Activated CD8-positive, alpha-beta memory T cell treated with anti-CD3 and anti-CD28 coated beads, Interleukin-2, amount 10 ng/mL, durations not matched to agents 7 days and 5 days (primary cell): ENCODE data around the gene COA5. TPM values are rescaled to one million over a fixed set of nuclear protein-coding genes. Genes with fewer than 3 reads are reported as not detected.

Experiments used
- ATAC-seq: fragments of 150-1000 bp; cut with Tn5 transposase; one replicate; pipeline ENCODE4 v1.10.0; 2021; ENCODE audit warnings: moderate library complexity
- CTCF ChIA-PET: fragments of 350-600 bp; sonication (Branson Sonifier 250); formaldehyde crosslinking; loops from one replicate; lab custom pipeline; 2021; ENCODE audit warnings: antibody characterized with exemption; lab: Charles Lee
- DNase-seq: peaks from one replicate; pipeline ENCODE4 v3.0.0-alpha.2; 2020
- H3K27ac Mint-ChIP-seq: one replicate; pipeline ENCODE4 v1.8.0; 2021; ENCODE audit warnings: mild to moderate bottlenecking, mixed read lengths
- H3K27me3 Mint-ChIP-seq: one replicate; pipeline ENCODE4 v1.8.0; 2021; ENCODE audit warnings: mixed read lengths
- H3K36me3 Mint-ChIP-seq: one replicate; pipeline ENCODE4 v1.8.0; 2021; ENCODE audit warnings: mild to moderate bottlenecking, mixed read lengths
- H3K4me1 Mint-ChIP-seq: one replicate; pipeline ENCODE4 v1.8.0; 2021; ENCODE audit warnings: mixed read lengths
- H3K4me3 Mint-ChIP-seq: one replicate; pipeline ENCODE4 v1.8.0; 2021; ENCODE audit warnings: mild to moderate bottlenecking, moderate library complexity, mixed read lengths
- H3K9me3 Mint-ChIP-seq: one replicate; pipeline ENCODE4 v1.8.0; 2022; ENCODE audit warnings: low read depth, mixed read lengths
- total RNA-seq, 2 experiments: library from RNA; stranded (reverse); gene quantifications; one replicate each; pipeline ENCODE4 v1.2.3, GENCODE V29; 2021

COA5 gene
- total RNA-seq, 2 experiments from 2014 or later: 22.2 to 26.0 TPM

GRCh38 chr2:98552499-98553179 lies 55.7 kb downstream of the COA5 start:
- no peak overlapping the region for H3K27ac Mint-ChIP-seq
- peaks cover 66% of the 10 kb centered on the region for H3K36me3 Mint-ChIP-seq
- H3K9me3 Mint-ChIP-seq: no peaks in the 10 kb centered on the region
- H3K4me1 Mint-ChIP-seq: peaks cover 87% of the 10 kb centered on the region
- H3K27me3 Mint-ChIP-seq: no peaks in the 10 kb centered on the region
- DNase-seq: peak; percentile 28
- CTCF ChIA-PET: interaction anchor here (1.5 to 1.8 kb wide), 2 partner anchors 17 to 73 kb away, joined by 4 read pairs; no protein-coding TSS in a partner anchor
- no peak overlapping the region for H3K4me3 Mint-ChIP-seq
- no peak for ATAC-seq

GRCh38 chr2:98551316-98551715 lies 57.0 kb downstream of the COA5 start:
- peak overlapping the region; percentile 77 for H3K27ac Mint-ChIP-seq

GRCh38 chr2:98550165-98550564 lies 58.1 kb downstream of the COA5 start:
- no peak overlapping the region for H3K4me3 Mint-ChIP-seq
- DNase-seq (peak; percentile 41), ATAC-seq (no peak)
- no peaks in the 10 kb centered on the region for H3K9me3 Mint-ChIP-seq
- peaks cover 70% of the 10 kb centered on the region for H3K36me3 Mint-ChIP-seq
- CTCF ChIA-PET: no interaction called here
- peak overlapping the region; percentile 70 for H3K27ac Mint-ChIP-seq
- no peaks in the 10 kb centered on the region for H3K27me3 Mint-ChIP-seq
- peaks cover 90% of the 10 kb centered on the region for H3K4me1 Mint-ChIP-seq

More at GRCh38 chr2:98551316-98551715, 57.0 kb downstream of the COA5 start:
- peak; percentile 32 for ATAC-seq
- H3K9me3 Mint-ChIP-seq: no peaks in the 10 kb centered on the region
- peak overlapping the region; percentile 11 for H3K4me3 Mint-ChIP-seq
- peak; percentile 74 for DNase-seq
- CTCF ChIA-PET: interaction anchor here (1.1 to 1.8 kb wide), 5 partner anchors 9 to 286 kb away, joined by 3 to 5 read pairs (median 4); no protein-coding TSS in a partner anchor
- no peaks in the 10 kb centered on the region for H3K27me3 Mint-ChIP-seq
- peaks cover 69% of the 10 kb centered on the region for H3K36me3 Mint-ChIP-seq
- peaks cover 92% of the 10 kb centered on the region for H3K4me1 Mint-ChIP-seq

Other genes with a start within 250 kb of the COA5 start
- gene INPP4A, start 163.7 kb downstream of the COA5 start, total RNA-seq: 100 to 1,000 TPM; 144 to 229 TPM
- 10 to 100 TPM; 26.7 to 33.5 TPM for gene UNC50, start 77 bp upstream of the COA5 start, total RNA-seq
- 10 to 100 TPM; 57.4 to 72.0 TPM for gene MGAT4A, start 122.6 kb upstream of the COA5 start, total RNA-seq